Liver (tissue), 9 donors: ENCODE measurements around the gene CALML6. TPM values are rescaled to one million over a fixed set of nuclear protein-coding genes. Genes with fewer than 3 reads are reported as not detected.

Source experiments
- DNase-seq: peaks from one replicate; pipeline ENCODE4 v3.0.0-alpha.2; 2017; ENCODE audit warnings: low spot score
- H3K27ac ChIP-seq, 2 donors: one replicate each; pipeline ENCODE4 v1.7.0; 2013; ENCODE audit warnings: inconsistent platforms in 2 of 2, low read length in 2 of 2, control low read depth in 1 of 2, low read depth in 1 of 2, mild to moderate bottlenecking in 1 of 2
- H3K27me3 ChIP-seq, 4 donors: one replicate each; pipeline versions ENCODE4 v1.6.1 to v1.7.0; 2013; ENCODE audit warnings: low read length in 3 of 4, inconsistent platforms in 1 of 4, mild to moderate bottlenecking in 1 of 4, moderate library complexity in 1 of 4; ENCODE audit not compliant: control insufficient read depth in 4 of 4, insufficient read depth in 4 of 4
- H3K36me3 ChIP-seq, 4 donors: one replicate each; pipeline versions ENCODE4 v1.6.1 to v1.7.0; 2013; ENCODE audit warnings: low read length in 3 of 4, mild to moderate bottlenecking in 3 of 4, low read depth in 1 of 4, moderate library complexity in 1 of 4; ENCODE audit not compliant: control insufficient read depth in 4 of 4, insufficient read depth in 3 of 4
- H3K4me1 ChIP-seq, 4 donors: one replicate each; pipeline versions ENCODE4 v1.6.1 to v1.7.0; 2013; ENCODE audit warnings: low read length in 3 of 4, mild to moderate bottlenecking in 3 of 4, moderate library complexity in 1 of 4; ENCODE audit not compliant: control insufficient read depth in 4 of 4, insufficient read depth in 4 of 4
- H3K4me3 ChIP-seq, 3 donors: one replicate each; pipeline versions ENCODE4 v1.6.1 to v1.7.0; 2013; ENCODE audit warnings: low read length in 3 of 3, control low read depth in 1 of 3, low read depth in 1 of 3, mild to moderate bottlenecking in 1 of 3
- H3K9ac ChIP-seq, 2 donors: one replicate each; pipeline ENCODE4 v1.7.0; 2013; ENCODE audit warnings: low read length in 2 of 2, mild to moderate bottlenecking in 2 of 2, moderate library complexity in 2 of 2, control low read depth in 1 of 2, low read depth in 1 of 2
- H3K9me3 ChIP-seq, 4 donors: one replicate each; pipeline versions ENCODE4 v1.6.1 to v1.7.0; 2013; ENCODE audit warnings: low read length in 3 of 4; ENCODE audit not compliant: control insufficient read depth in 4 of 4
- ATF3 ChIP-seq: IDR thresholded peaks from 2 replicates; pipeline ENCODE4 v1.6.1; 2016; ENCODE audit warnings: antibody characterized with exemption
- CTCF ChIP-seq: fragments of 150-350 bp; IDR thresholded peaks from 2 replicates; pipeline ENCODE4 v1.5.1; 2017; ENCODE audit warnings: improper control_type of control experiment, low read depth, low read length; ENCODE audit not compliant: missing input control
- EGR1 ChIP-seq, 2 donors: IDR thresholded peaks; 2 replicates each; pipeline ENCODE4 v1.6.1; 2016 to 2018; ENCODE audit warnings: antibody characterized with exemption in 2 of 2, low read depth in 2 of 2
- FOXA1 ChIP-seq: IDR thresholded peaks from 2 replicates; pipeline ENCODE4 v1.6.1; 2016; ENCODE audit warnings: antibody characterized with exemption
- FOXA2 ChIP-seq: IDR thresholded peaks from 2 replicates; pipeline ENCODE4 v1.6.1; 2016; ENCODE audit warnings: antibody characterized with exemption
- GABPA ChIP-seq, 2 donors: IDR thresholded peaks in 1 of 2; conservative IDR thresholded peaks in 1 of 2; 2 replicates each; pipeline ENCODE4 v1.6.1; 2016; ENCODE audit warnings: antibody characterized with exemption in 2 of 2, mild to moderate bottlenecking in 1 of 2, moderate library complexity in 1 of 2
- HNF4A ChIP-seq, 2 donors: conservative IDR thresholded peaks; 2 replicates each; pipeline ENCODE4 v1.6.1; 2016; ENCODE audit warnings: antibody characterized with exemption in 2 of 2, mild to moderate bottlenecking in 2 of 2
- HNF4G ChIP-seq: IDR thresholded peaks from 2 replicates; pipeline ENCODE4 v1.6.1; 2016; ENCODE audit warnings: antibody characterized with exemption
- JUND ChIP-seq, 2 donors: IDR thresholded peaks; 2 replicates each; pipeline ENCODE4 v1.6.1; 2016; ENCODE audit warnings: antibody characterized with exemption in 2 of 2
- MAX ChIP-seq: IDR thresholded peaks from 2 replicates; pipeline ENCODE4 v1.6.1; 2016; ENCODE audit warnings: antibody characterized with exemption
- NR2F2 ChIP-seq: IDR thresholded peaks from 2 replicates; pipeline ENCODE4 v1.6.1; 2016; ENCODE audit warnings: antibody characterized with exemption
- RAD21 ChIP-seq, 2 donors: IDR thresholded peaks; 2 replicates each; pipeline ENCODE4 v1.6.1; 2016; ENCODE audit warnings: antibody characterized with exemption in 2 of 2, mild to moderate bottlenecking in 2 of 2
- REST ChIP-seq: IDR thresholded peaks from 2 replicates; pipeline ENCODE4 v1.6.1; 2016; ENCODE audit warnings: antibody characterized with exemption, mild to moderate bottlenecking
- RXRA ChIP-seq, 2 donors: IDR thresholded peaks; 2 replicates each; pipeline ENCODE4 v1.6.1; 2017 to 2018; ENCODE audit warnings: antibody characterized with exemption in 2 of 2, mild to moderate bottlenecking in 1 of 2
- SP1 ChIP-seq: IDR thresholded peaks from 2 replicates; pipeline ENCODE4 v1.6.1; 2018; ENCODE audit warnings: antibody characterized with exemption, mild to moderate bottlenecking
- TAF1 ChIP-seq: conservative IDR thresholded peaks from 2 replicates; pipeline ENCODE4 v1.6.1; 2016; ENCODE audit warnings: antibody characterized with exemption, mild to moderate bottlenecking
- YY1 ChIP-seq: IDR thresholded peaks from 2 replicates; pipeline ENCODE4 v1.6.1; 2016; ENCODE audit warnings: antibody characterized with exemption, mild to moderate bottlenecking
- ZBTB33 ChIP-seq: IDR thresholded peaks from 2 replicates; pipeline ENCODE4 v1.6.1; 2016; ENCODE audit warnings: antibody characterized with exemption
- WGBS: extraction: QIAGEN DNeasy Blood & Tissue Kit; methylation state at CpG from one replicate; pipeline ENCODE4 v1.1.7; 2013; 5-methylcytosine and 5-hydroxymethylcytosine counted together
- polyA plus RNA-seq, 2 donors: library from polyadenylated mRNA; stranded (reverse) in 1 of 2; unstranded in 1 of 2; fragments of 200-250 nt in 1 of 2; fragments of >200 nt in 1 of 2; fragmentation: Nextera tagmentation in 1 of 2; extraction: Ambion mirVana in 1 of 2; gene quantifications; one replicate each; pipeline versions ENCODE4 v1.2.1 to v1.2.3, GENCODE V29; 2013 to 2015
- total RNA-seq, 2 donors: library from RNA; depleted of rRNA; stranded (reverse); fragments of >200 nt; gene quantifications; one replicate each; pipeline ENCODE4 v1.2.3, GENCODE V29; 2014
- donor health status: healthy.
- donor health status: healthy.
- donor health status: healthy.
- donor health status: healthy.
- donor health status: healthy.

CALML6 gene
- total and polyA plus RNA-seq, 4 donors, result 0.15 to 0.67 (median 0.47) TPM; not detected in 1

GRCh38 chr1:1960480-1961196, 45.6 kb downstream of the CALML6 start:
- Histone ChIP-seq H3K9ac (no peak overlapping the region), H3K27me3 (no peaks in the 10 kb centered on the region), H3K9me3 (no peaks in the 10 kb centered on the region), H3K27ac (no peak overlapping the region), H3K36me3 (no peaks in the 10 kb centered on the region), H3K4me1 (no peaks in the 10 kb centered on the region), H3K4me3 (no peak overlapping the region)
- TF ChIP-seq SP1, result no peak
- TF ChIP-seq YY1, result no peak
- no peak for TF ChIP-seq HNF4G
- no peak for TF ChIP-seq JUND (IDR thresholded peaks at IDR 0.05)
- no peak for TF ChIP-seq FOXA1
- TF ChIP-seq EGR1 (IDR thresholded peaks at IDR 0.05; ENCODE audit: low read depth in 2 of 2), result no peak
- TF ChIP-seq RXRA (IDR thresholded peaks at IDR 0.05), result no peak
- TF ChIP-seq HNF4A (conservative IDR thresholded peaks at IDR 0.05), result no peak
- no peak for TF ChIP-seq TAF1
- no peak for TF ChIP-seq NR2F2
- TF ChIP-seq REST, result no peak
- TF ChIP-seq ATF3, result no peak
- no peak for TF ChIP-seq GABPA (IDR thresholded peaks at IDR 0.05 in 1 of 2, conservative IDR thresholded peaks at IDR 0.05 in 1 of 2)
- TF ChIP-seq RAD21 (IDR thresholded peaks at IDR 0.05), result no peak
- TF ChIP-seq CTCF, result no peak
- no peak for TF ChIP-seq MAX
- TF ChIP-seq FOXA2, result no peak
- no peak for TF ChIP-seq ZBTB33
- DNase-seq, result no peak
- WGBS, result 64% methylated on average over 17 of the region's 17 CpGs
